H1 (cell line): Measurements from ENCODE around the gene CTNNA3. TPM values are rescaled to one million over a fixed set of nuclear protein-coding genes. Genes with fewer than 3 reads are reported as not detected.

Experiments used
- CTCF ChIA-PET: fragments of 300-600 bp; sonication (Branson Sonifier 250); formaldehyde crosslinking; loops from one replicate; lab custom pipeline; 2021; ENCODE audit not compliant: partially characterized antibody; lab: Charles Lee
- POLR2A ChIA-PET: fragments of 300-600 bp; sonication (Branson Sonifier 250); formaldehyde crosslinking; loops from one replicate; lab custom pipeline; 2021; ENCODE audit warnings: inconsistent platforms; ENCODE audit not compliant: partially characterized antibody; lab: Charles Lee
- DNase-seq, 2 experiments: peaks; one replicate each; pipeline versions ENCODE4 v3.0.0 to v3.0.0-alpha.2; 2010 to 2022; ENCODE audit warnings: low spot score in 2 of 2, low read depth in 1 of 2, mixed read lengths in 1 of 2
- FAIRE-seq: peaks from 2 replicates; lab custom pipeline; 2011; peaks lifted over from hg19 to GRCh38; lab: Jason Lieb, UNC
- H2AFZ ChIP-seq: 2 replicates; pipeline ENCODE4 v1.8.1; 2012; ENCODE audit warnings: low read length, inconsistent platforms
- H2AK5ac ChIP-seq: 2 replicates; pipeline ENCODE4 v1.6.1; 2013; ENCODE audit warnings: low read depth, low read length
- H2BK120ac ChIP-seq: replicated peaks from 2 replicates; pipeline ENCODE3; 2013; ENCODE audit warnings: low read depth, low read length, inconsistent platforms
- H2BK12ac ChIP-seq: 2 replicates; pipeline ENCODE4 v1.6.1; 2013; ENCODE audit warnings: low read depth, low read length
- H2BK15ac ChIP-seq: 2 replicates; pipeline ENCODE4 v1.6.1; 2013; ENCODE audit warnings: low read length
- H2BK20ac ChIP-seq: 2 replicates; pipeline ENCODE4 v1.6.1; 2013; ENCODE audit warnings: low read length
- H2BK5ac ChIP-seq: 2 replicates; pipeline ENCODE4 v1.6.1; 2013; ENCODE audit warnings: low read depth, low read length
- H3K14ac ChIP-seq: 2 replicates; pipeline ENCODE4 v1.6.1; 2013; ENCODE audit warnings: inconsistent platforms; ENCODE audit not compliant: insufficient read length
- H3K18ac ChIP-seq: 2 replicates; pipeline ENCODE4 v1.6.1; 2013; ENCODE audit warnings: low read length; ENCODE audit errors: extremely low read depth
- H3K23ac ChIP-seq: 2 replicates; pipeline ENCODE4 v1.6.1; 2013; ENCODE audit warnings: inconsistent platforms; ENCODE audit not compliant: insufficient read length
- H3K23me2 ChIP-seq: 2 replicates; pipeline ENCODE4 v1.6.1; 2013; ENCODE audit warnings: low read depth, low read length
- H3K27ac ChIP-seq: 2 replicates; pipeline ENCODE4 v1.6.1; 2011; ENCODE audit warnings: low read depth, low read length, inconsistent platforms
- H3K27me3 ChIP-seq, 4 experiments: replicated peaks in 1 of 4; 1 replicate in 1 of 4; 2 replicates in 3 of 4; pipeline versions ENCODE4 v1.6.1 to v1.8.1; 2011 to 2013; ENCODE audit warnings: low read length in 3 of 4, mild to moderate bottlenecking in 3 of 4, inconsistent platforms in 2 of 4, mixed read lengths in 2 of 4, moderate library complexity in 1 of 4; ENCODE audit not compliant: control insufficient read depth in 3 of 4, insufficient read depth in 3 of 4; ENCODE audit errors: extremely low read depth in 1 of 4
- H3K36me3 ChIP-seq, 4 experiments: 2 replicates each; pipeline versions ENCODE4 v1.6.1 to v1.8.1; 2011 to 2013; ENCODE audit warnings: mild to moderate bottlenecking in 4 of 4, low read length in 3 of 4, moderate library complexity in 2 of 4, control low read depth in 1 of 4, inconsistent platforms in 1 of 4; ENCODE audit not compliant: insufficient read depth in 4 of 4, control insufficient read depth in 2 of 4
- H3K4ac ChIP-seq: replicated peaks from 2 replicates; pipeline ENCODE3; 2013; ENCODE audit warnings: low read length, low read depth, mixed read lengths, inconsistent platforms; ENCODE audit not compliant: insufficient read length
- H3K4me1 ChIP-seq, 4 experiments: replicated peaks in 1 of 4; 1 replicate in 1 of 4; 2 replicates in 3 of 4; pipeline versions ENCODE4 v1.6.1 to v1.8.1; 2011 to 2013; ENCODE audit warnings: low read length in 3 of 4, inconsistent platforms in 2 of 4, mixed read lengths in 1 of 4; ENCODE audit not compliant: insufficient read depth in 4 of 4, control insufficient read depth in 3 of 4
- H3K4me2 ChIP-seq, 2 experiments: 2 replicates each; pipeline versions ENCODE4 v1.6.1 to v1.8.1; 2011 to 2013; ENCODE audit warnings: low read depth in 2 of 2, low read length in 2 of 2, control low read depth in 1 of 2, inconsistent platforms in 1 of 2, mild to moderate bottlenecking in 1 of 2; ENCODE audit not compliant: insufficient read depth in 1 of 2
- H3K4me3 ChIP-seq, 4 experiments: fragments of 200-600, 300-600 bp in 1 of 4; sonication (generic), shearing (Covaris generic), sonication (Bioruptor Twin) in 1 of 4; 2 replicates each; pipeline versions ENCODE4 v1.5.1 to v1.8.1; 2011 to 2016; ENCODE audit warnings: low read length in 4 of 4, low read depth in 3 of 4, control low read depth in 2 of 4, inconsistent platforms in 2 of 4, mild to moderate bottlenecking in 2 of 4, mixed read lengths in 1 of 4, moderate library complexity in 1 of 4; ENCODE audit not compliant: insufficient read depth in 2 of 4; ENCODE audit errors: extremely low read depth in 1 of 4
- H3K56ac ChIP-seq: replicated peaks from 2 replicates; pipeline ENCODE3; 2013; ENCODE audit warnings: low read depth, mild to moderate bottlenecking, mixed read lengths, low read length, inconsistent platforms; ENCODE audit not compliant: insufficient read length
- H3K79me1 ChIP-seq: 2 replicates; pipeline ENCODE4 v1.6.1; 2013; ENCODE audit warnings: low read depth, low read length, control low read depth
- H3K79me2 ChIP-seq, 2 experiments: 2 replicates each; pipeline versions ENCODE4 v1.6.1 to v1.8.1; 2012 to 2013; ENCODE audit warnings: low read length in 2 of 2, mild to moderate bottlenecking in 2 of 2, inconsistent platforms in 1 of 2; ENCODE audit not compliant: insufficient read depth in 2 of 2, control insufficient read depth in 1 of 2
- H3K9ac ChIP-seq, 4 experiments: replicated peaks in 1 of 4; 1 replicate in 1 of 4; 2 replicates in 3 of 4; pipeline versions ENCODE4 v1.6.1 to v1.8.1; 2011 to 2013; ENCODE audit warnings: low read depth in 3 of 4, low read length in 3 of 4, control low read depth in 2 of 4, mild to moderate bottlenecking in 2 of 4, moderate library complexity in 2 of 4, inconsistent platforms in 1 of 4; ENCODE audit errors: extremely low read depth in 1 of 4
- H3K9me3 ChIP-seq, 2 experiments: 2 replicates each; pipeline versions ENCODE4 v1.6.1 to v1.8.1; 2012 to 2013; ENCODE audit warnings: mild to moderate bottlenecking in 2 of 2, moderate library complexity in 2 of 2, control low read depth in 1 of 2, inconsistent platforms in 1 of 2, low read depth in 1 of 2, low read length in 1 of 2, mixed read lengths in 1 of 2; ENCODE audit not compliant: insufficient read depth in 2 of 2
- H4K20me1 ChIP-seq, 2 experiments: replicated peaks in 1 of 2; 2 replicates each; pipeline versions ENCODE3 to v1.8.1; 2011 to 2013; ENCODE audit warnings: inconsistent platforms in 2 of 2, low read length in 2 of 2, mild to moderate bottlenecking in 1 of 2; ENCODE audit not compliant: insufficient read depth in 2 of 2, control insufficient read depth in 1 of 2
- H4K5ac ChIP-seq: 2 replicates; pipeline ENCODE4 v1.6.1; 2013; ENCODE audit warnings: low read length, low read depth, mixed read lengths, inconsistent platforms; ENCODE audit not compliant: insufficient read length
- H4K8ac ChIP-seq: 2 replicates; pipeline ENCODE4 v1.8.0; 2013; ENCODE audit warnings: mild to moderate bottlenecking, moderate library complexity, low read length, inconsistent platforms; ENCODE audit not compliant: insufficient read depth; ENCODE audit errors: extremely low read depth
- H4K91ac ChIP-seq: replicated peaks from 2 replicates; pipeline ENCODE3; 2013; ENCODE audit warnings: low read length, mixed read lengths, inconsistent platforms; ENCODE audit not compliant: insufficient read length
- NRF1 ChIP-seq: IDR thresholded peaks from 2 replicates; pipeline ENCODE4 v1.6.1; 2011; ENCODE audit warnings: mild to moderate bottlenecking, low read depth, low read length, improper control_type of control experiment
- RBBP5 ChIP-seq: IDR thresholded peaks from 2 replicates; pipeline ENCODE4 v1.7.1; 2012; ENCODE audit warnings: low read depth, mild to moderate bottlenecking, inconsistent platforms, low read length, moderate library complexity, borderline replicate concordance
- WGBS, 2 experiments: shearing (Covaris generic) in 1 of 2; methylation state at CpG; one replicate each; pipeline versions ENCODE4 v1.1.6 to v1.1.7; 2013 to 2015; ENCODE audit warnings: low lambda C conversion rate in 2 of 2, mixed read lengths in 2 of 2, inconsistent platforms in 1 of 2, low coverage in 1 of 2, missing lambda C conversion rate in 1 of 2; ENCODE audit not compliant: insufficient replicate concordance in 2 of 2, insufficient coverage in 1 of 2, insufficient read length in 1 of 2; ENCODE audit errors: extremely low coverage in 1 of 2, missing lambda C conversion rate in 1 of 2; 5-methylcytosine and 5-hydroxymethylcytosine counted together
- polyA plus RNA-seq, 7 experiments: library from polyadenylated mRNA; depleted of rRNA in 3 of 7; stranded (reverse) in 5 of 7; unstranded in 2 of 7; fragments of >200 nt in 5 of 7; fragments of 200-250 nt in 2 of 7; gene quantifications; 1 replicate in 5 of 7; 2 replicates in 1 of 7; 4 replicates in 1 of 7; pipeline versions ENCODE4 v1.2.1 to v1.2.3, GENCODE V29; 2011 to 2013; ENCODE audit warnings: missing spikeins in 2 of 7, mixed read lengths in 2 of 7
- total RNA-seq: library from RNA; stranded (reverse); fragmentation: NEBNext Ultra II Directional; extraction: Animal tissue kit (Norgen Biotek cat#: 25700); gene quantifications from 2 replicates; pipeline ENCODE4 v1.2.1, GENCODE V29; 2021

CTNNA3 gene
- total and polyA plus RNA-seq, 2 of the 8 experiments (the other 6 are each of a cell fraction or from before 2014, with no cell fraction given) = 1.3 to 1.5 TPM

- Histone ChIP-seq H4K8ac (no peak overlapping the region), H3K4me3 (no peak overlapping the region), H3K23ac (no peak overlapping the region), H3K36me3 (no peaks in the 10 kb centered on the region), H4K20me1 (no peaks in the 10 kb centered on the region), H2BK120ac (no peak overlapping the region), H3K9me3 (no peaks in the 10 kb centered on the region), H3K79me1 (no peaks in the 10 kb centered on the region), H3K4me2 (no peak overlapping the region), H2AK5ac (no peak overlapping the region), H3K79me2 (no peaks in the 10 kb centered on the region), H2BK12ac (no peak overlapping the region), H3K18ac (no peak overlapping the region), H2BK20ac (no peak overlapping the region), H3K27me3 (no peaks in the 10 kb centered on the region), H3K9ac (no peak overlapping the region), H2BK5ac (no peak overlapping the region), H3K23me2 (peaks cover 1% of the 10 kb centered on the region; the same call in 1 of the 2 replicates), H3K27ac (no peak overlapping the region), H4K91ac (no peak overlapping the region), H3K56ac (no peak overlapping the region), H4K5ac (no peak overlapping the region), H3K4me1 (peaks cover 0 to 2% (median 0%) of the 10 kb centered on the region in 4 experiments; a peak in 1 of 7 replicates), H2BK15ac (no peak overlapping the region), H3K4ac (no peak overlapping the region), H3K14ac (no peak overlapping the region), H2AFZ (no peak overlapping the region)
- POLR2A ChIA-PET = no interaction called here
- TF ChIP-seq NRF1 (no peak), RBBP5 (no peak)
- CTCF ChIA-PET = no interaction called here
- 87% methylated on average over 4 of the region's 4 CpGs; no CpG with 5 or more reads in 1 of the 2 experiments for WGBS, 2 experiments
- DNase-seq = no peak
- FAIRE-seq = no peak
These were observed 884.8 kb downstream of the CTNNA3 start for GRCh38 chr10:66811211-66811610.
